Activated T-cell treated with anti-CD3 and anti-CD28 coated beads, Interleukin-2, amount 50 U/mL, for 24 hours (primary cell): ENCODE measurements around the gene PHF21A.

Experiments used
- DNase-seq: peaks from one replicate; pipeline ENCODE4 v3.0.0-alpha.2; 2020
- H3K27ac Mint-ChIP-seq: 2 replicates; pipeline ENCODE4 v1.8.0; 2020; ENCODE audit warnings: mild to moderate bottlenecking, mixed read lengths
- H3K27me3 Mint-ChIP-seq: 2 replicates; pipeline ENCODE4 v1.8.0; 2020; ENCODE audit warnings: mixed read lengths
- H3K36me3 Mint-ChIP-seq: 2 replicates; pipeline ENCODE4 v1.8.0; 2020; ENCODE audit warnings: low read depth, mixed read lengths
- H3K4me1 Mint-ChIP-seq: 2 replicates; pipeline ENCODE4 v1.8.0; 2020; ENCODE audit warnings: low read depth, mixed read lengths
- H3K4me3 Mint-ChIP-seq: 2 replicates; pipeline ENCODE4 v1.8.0; 2020; ENCODE audit warnings: mild to moderate bottlenecking, moderate library complexity, mixed read lengths
- H3K9me3 Mint-ChIP-seq: 2 replicates; pipeline ENCODE4 v1.8.0; 2020; ENCODE audit warnings: mixed read lengths

PHF21A gene

GRCh38 chr11:45942381-45942780, 178.9 kb downstream of the PHF21A start:
- H3K27ac Mint-ChIP-seq: no peak overlapping the region
- peaks cover 2% of the 10 kb centered on the region for H3K4me1 Mint-ChIP-seq
- no peaks in the 10 kb centered on the region for H3K9me3 Mint-ChIP-seq
- no peak for DNase-seq
- H3K36me3 Mint-ChIP-seq: peaks cover 60% of the 10 kb centered on the region
- H3K4me3 Mint-ChIP-seq: no peak overlapping the region
- H3K27me3 Mint-ChIP-seq: no peaks in the 10 kb centered on the region

- H3K4me1 Mint-ChIP-seq: peaks cover 2% of the 10 kb centered on the region
- H3K27ac Mint-ChIP-seq: peak overlapping the region; percentile 32
- H3K36me3 Mint-ChIP-seq: peaks cover 59% of the 10 kb centered on the region
- no peaks in the 10 kb centered on the region for H3K27me3 Mint-ChIP-seq
- no peaks in the 10 kb centered on the region for H3K9me3 Mint-ChIP-seq
- no peak for DNase-seq
- H3K4me3 Mint-ChIP-seq: no peak overlapping the region
Measured at GRCh38 chr11:45941285-45941684, 180.0 kb downstream of the PHF21A start.

GRCh38 chr11:45939836-45940235, 181.4 kb downstream of the PHF21A start:
- peak overlapping the region; percentile 22 for H3K27ac Mint-ChIP-seq
- H3K4me3 Mint-ChIP-seq: no peak overlapping the region
- no peak for DNase-seq
- H3K9me3 Mint-ChIP-seq: no peaks in the 10 kb centered on the region
- H3K36me3 Mint-ChIP-seq: peaks cover 58% of the 10 kb centered on the region
- no peaks in the 10 kb centered on the region for H3K27me3 Mint-ChIP-seq
- peaks cover 2% of the 10 kb centered on the region for H3K4me1 Mint-ChIP-seq

- peaks cover 59% of the 10 kb centered on the region for H3K36me3 Mint-ChIP-seq
- peaks cover 2% of the 10 kb centered on the region for H3K4me1 Mint-ChIP-seq
Measured at GRCh38 chr11:45937916-45938315, 183.3 kb downstream of the PHF21A start.

GRCh38 chr11:45936511-45937054, 184.7 kb downstream of the PHF21A start:
- Mint-ChIP-seq H3K4me3 (no peak overlapping the region), H3K4me1 (peaks cover 4% of the 10 kb centered on the region), H3K27me3 (no peaks in the 10 kb centered on the region), H3K36me3 (peaks cover 57% of the 10 kb centered on the region), H3K9me3 (no peaks in the 10 kb centered on the region), H3K27ac (peak overlapping the region; percentile 3)
- no peak for DNase-seq

More at GRCh38 chr11:45937916-45938315, 183.3 kb downstream of the PHF21A start:
- Mint-ChIP-seq H3K4me3 (no peak overlapping the region), H3K27me3 (no peaks in the 10 kb centered on the region), H3K9me3 (no peaks in the 10 kb centered on the region), H3K27ac (no peak overlapping the region)
- no peak for DNase-seq

- Mint-ChIP-seq H3K27me3 (no peaks in the 10 kb centered on the region), H3K36me3 (peaks cover 57% of the 10 kb centered on the region), H3K4me1 (peaks cover 12% of the 10 kb centered on the region), H3K27ac (no peak overlapping the region), H3K4me3 (no peak overlapping the region), H3K9me3 (no peaks in the 10 kb centered on the region)
- no peak for DNase-seq
Measured at GRCh38 chr11:45935349-45936064, 185.7 kb downstream of the PHF21A start.

GRCh38 chr11:45934580-45935318, 186.5 kb downstream of the PHF21A start:
- peaks cover 19% of the 10 kb centered on the region for H3K4me1 Mint-ChIP-seq
- peaks cover 57% of the 10 kb centered on the region for H3K36me3 Mint-ChIP-seq
- H3K4me3 Mint-ChIP-seq: no peak overlapping the region
- H3K27me3 Mint-ChIP-seq: no peaks in the 10 kb centered on the region
- H3K9me3 Mint-ChIP-seq: no peaks in the 10 kb centered on the region
- DNase-seq: no peak
- no peak overlapping the region for H3K27ac Mint-ChIP-seq

GRCh38 chr11:45933846-45934579, 187.2 kb downstream of the PHF21A start:
- no peak for DNase-seq
- no peak overlapping the region for H3K4me3 Mint-ChIP-seq
- H3K4me1 Mint-ChIP-seq: peaks cover 24% of the 10 kb centered on the region
- H3K27ac Mint-ChIP-seq: no peak overlapping the region
- H3K27me3 Mint-ChIP-seq: no peaks in the 10 kb centered on the region
- peaks cover 57% of the 10 kb centered on the region for H3K36me3 Mint-ChIP-seq
- no peaks in the 10 kb centered on the region for H3K9me3 Mint-ChIP-seq

GRCh38 chr11:45933131-45933831, 188.0 kb downstream of the PHF21A start:
- no peaks in the 10 kb centered on the region for H3K9me3 Mint-ChIP-seq

GRCh38 chr11:45932217-45932616, 189.0 kb downstream of the PHF21A start:
- Mint-ChIP-seq H3K36me3 (peaks cover 46% of the 10 kb centered on the region), H3K4me1 (peaks cover 28% of the 10 kb centered on the region), H3K27me3 (no peaks in the 10 kb centered on the region), H3K9me3 (no peaks in the 10 kb centered on the region), H3K27ac (no peak overlapping the region), H3K4me3 (no peak overlapping the region)
- DNase-seq: no peak

More at GRCh38 chr11:45933131-45933831, 188.0 kb downstream of the PHF21A start:
- H3K4me1 Mint-ChIP-seq: peaks cover 24% of the 10 kb centered on the region
- H3K27ac Mint-ChIP-seq: no peak overlapping the region
- H3K27me3 Mint-ChIP-seq: no peaks in the 10 kb centered on the region
- H3K4me3 Mint-ChIP-seq: no peak overlapping the region
- peaks cover 53% of the 10 kb centered on the region for H3K36me3 Mint-ChIP-seq
- no peak for DNase-seq

- no peak overlapping the region for H3K4me3 Mint-ChIP-seq
- DNase-seq: no peak
- H3K9me3 Mint-ChIP-seq: no peaks in the 10 kb centered on the region
- H3K27ac Mint-ChIP-seq: peak overlapping the region; percentile 35
- H3K4me1 Mint-ChIP-seq: peaks cover 32% of the 10 kb centered on the region
- H3K36me3 Mint-ChIP-seq: peaks cover 42% of the 10 kb centered on the region
- no peaks in the 10 kb centered on the region for H3K27me3 Mint-ChIP-seq
Measured at GRCh38 chr11:45931739-45932138, 189.5 kb downstream of the PHF21A start.

- no peak for DNase-seq
- H3K4me3 Mint-ChIP-seq: no peak overlapping the region
- peak overlapping the region; percentile 45 for H3K27ac Mint-ChIP-seq
Measured at GRCh38 chr11:45930951-45931570, 190.2 kb downstream of the PHF21A start.

GRCh38 chr11:45930031-45930794, 191.0 kb downstream of the PHF21A start:
- DNase-seq: peak; percentile 60
- Mint-ChIP-seq H3K4me1 (peaks cover 32% of the 10 kb centered on the region), H3K4me3 (no peak overlapping the region), H3K36me3 (peaks cover 29% of the 10 kb centered on the region), H3K27me3 (no peaks in the 10 kb centered on the region), H3K27ac (peak overlapping the region; percentile 45), H3K9me3 (no peaks in the 10 kb centered on the region)

More at GRCh38 chr11:45930951-45931570, 190.2 kb downstream of the PHF21A start:
- Mint-ChIP-seq H3K9me3 (no peaks in the 10 kb centered on the region), H3K27me3 (no peaks in the 10 kb centered on the region), H3K4me1 (peaks cover 32% of the 10 kb centered on the region), H3K36me3 (peaks cover 37% of the 10 kb centered on the region)
